NCI-H128 (cell line): ENCODE results near the gene ISM2.

ENCODE experiments used
- DNase-seq: peaks from one replicate; lab custom pipeline; 2025; ENCODE audit not compliant: unreplicated experiment; lab: John Stamatoyannopoulos, UW

Gene ISM2

GRCh38 chr14:77508876-77509275, 10.3 kb upstream of the ISM2 start:
- no peak for DNase-seq

- no peak for DNase-seq
Observed at GRCh38 chr14:77508249-77508648, 9.6 kb upstream of the ISM2 start.

- no peak for DNase-seq
Observed at GRCh38 chr14:77507762-77508161, 9.1 kb upstream of the ISM2 start.

GRCh38 chr14:77505031-77505430, 6.4 kb upstream of the ISM2 start:
- DNase-seq = no peak

- no peak for DNase-seq
Observed at GRCh38 chr14:77503138-77503537, 4.5 kb upstream of the ISM2 start.

- DNase-seq = no peak
Observed at GRCh38 chr14:77502109-77502782, 3.6 kb upstream of the ISM2 start.

GRCh38 chr14:77498984-77499527, 440 bp upstream of the ISM2 start:
- DNase-seq = no peak

GRCh38 chr14:77495334-77495733, 3.3 kb downstream of the ISM2 start:
- DNase-seq = no peak

GRCh38 chr14:77491056-77491455, 7.6 kb downstream of the ISM2 start:
- DNase-seq = no peak

- DNase-seq = no peak
Observed at GRCh38 chr14:77490347-77490986, 8.1 kb downstream of the ISM2 start.

- DNase-seq = no peak
Observed at GRCh38 chr14:77489041-77489440, 9.6 kb downstream of the ISM2 start.

GRCh38 chr14:77488558-77488957, 10.1 kb downstream of the ISM2 start:
- DNase-seq = no peak

- no peak for DNase-seq
Observed at GRCh38 chr14:77485901-77486678, 12.5 kb downstream of the ISM2 start.

GRCh38 chr14:77485256-77485655, 13.4 kb downstream of the ISM2 start:
- no peak for DNase-seq

GRCh38 chr14:77482422-77482821, 16.2 kb downstream of the ISM2 start:
- no peak for DNase-seq

GRCh38 chr14:77478796-77479195, 19.8 kb downstream of the ISM2 start:
- DNase-seq = no peak

GRCh38 chr14:77478029-77478428, 20.6 kb downstream of the ISM2 start:
- DNase-seq = no peak

- no peak for DNase-seq
Observed at GRCh38 chr14:77475432-77476115, 23.0 kb downstream of the ISM2 start.

GRCh38 chr14:77474479-77475177, 24.0 kb downstream of the ISM2 start:
- DNase-seq = no peak

GRCh38 chr14:77473921-77474320, 24.7 kb downstream of the ISM2 start:
- no peak for DNase-seq
